Right cardiac atrium (tissue), 5 donors: ENCODE results near the gene DMRTB1. TPM values are rescaled to one million over a fixed set of nuclear protein-coding genes. Genes with fewer than 3 reads are reported as not detected.

Experiments
- ATAC-seq, 2 donors: fragments of 200-7000 bp; cut with Tn5 transposase; one replicate each; pipeline versions ENCODE4 v1.8.0 to v1.9.1; 2020; ENCODE audit warnings: moderate library complexity in 2 of 2, mild to moderate bottlenecking in 1 of 2
- DNase-seq, 3 donors: peaks; one replicate each; pipeline ENCODE4 v3.0.0-alpha.2; 2020
- H3K27ac ChIP-seq: one replicate; pipeline ENCODE4 v1.5.1; 2013; ENCODE audit warnings: mild to moderate bottlenecking, low read length, control low read depth, moderate library complexity
- H3K27me3 ChIP-seq: one replicate; pipeline ENCODE4 v1.6.1; 2013; ENCODE audit not compliant: control insufficient read depth, insufficient read depth
- H3K4me1 ChIP-seq: one replicate; pipeline ENCODE4 v1.6.1; 2013; ENCODE audit warnings: low read length; ENCODE audit not compliant: control insufficient read depth, insufficient read depth
- H3K4me3 ChIP-seq: one replicate; pipeline ENCODE4 v1.5.1; 2013; ENCODE audit warnings: low read length, control low read depth
- H3K9me3 ChIP-seq: one replicate; pipeline ENCODE4 v1.6.1; 2013; ENCODE audit warnings: low read length; ENCODE audit not compliant: control insufficient read depth
- WGBS: extraction: QIAGEN DNeasy Blood & Tissue Kit; methylation state at CpG from one replicate; pipeline ENCODE4 v1.1.7; 2013; 5-methylcytosine and 5-hydroxymethylcytosine counted together
- intact Hi-C, 4 donors: fragments of 100-400 bp; cut with DNase I; formaldehyde crosslinking; loops; one replicate each; pipeline versions ENCODE4 v1.11.0 to v1.14.0; 2022 to 2023
- polyA plus RNA-seq: library from polyadenylated mRNA; stranded (reverse); fragments of 200-250 nt; gene quantifications from one replicate; pipeline ENCODE4 v1.2.3, GENCODE V29; 2013
- total RNA-seq, 4 donors: library from RNA; stranded (reverse); fragmentation: NEBNext Ultra II Directional; extraction: Animal tissue kit (Norgen Biotek cat#: 25700); gene quantifications; one replicate each; pipeline ENCODE4 v1.2.1, GENCODE V29; 2021
- donor health status: healthy with polysubstance abuse.
- donor health status: DM: no; HTN: yes; CAD: no.
- donor health status: DM: no; HTN: no; CAD: no.
- donor health status: DM: no; HTN: yes; CAD: no; lungs with severe emphysema.
- donor health status: DM: yes; HTN: yes; CAD: no.

The DMRTB1 gene
- total and polyA plus RNA-seq, 5 donors, result not detected

DNA sequence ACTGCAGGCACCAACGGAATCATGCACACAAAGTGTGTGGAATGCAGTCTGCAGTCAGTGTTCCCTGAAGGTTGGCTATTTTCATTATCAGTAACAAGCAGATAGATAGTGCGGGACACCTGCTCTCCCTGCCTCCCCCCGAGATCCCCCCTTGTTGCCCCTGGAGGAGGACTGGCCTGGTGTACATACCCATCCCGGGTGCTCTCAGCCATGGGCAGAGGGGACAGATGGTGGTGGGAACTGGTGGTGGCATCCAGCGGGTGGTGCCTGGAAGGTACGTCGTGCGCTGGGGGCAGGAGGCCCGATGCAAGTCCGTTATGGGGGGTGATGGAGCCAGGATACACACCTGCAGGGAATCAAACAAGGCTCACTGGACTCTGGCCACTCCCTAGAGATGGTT, 55.2 kb downstream of the DMRTB1 start:
- ATAC-seq, result no peak
- intact Hi-C loops, result no loop called here

GRCh38 chr1:53516181-53516580, 57.0 kb downstream of the DMRTB1 start:
- Histone ChIP-seq H3K27ac (no peak overlapping the region), H3K4me3 (no peak overlapping the region), H3K27me3 (no peaks in the 10 kb centered on the region), H3K9me3 (no peaks in the 10 kb centered on the region), H3K4me1 (no peaks in the 10 kb centered on the region)
- intact Hi-C loops, result no loop called here
- DNase-seq (peak in 1 of 3 donors; percentile 41), ATAC-seq (no peak)
- 95% methylated on average over 7 of the region's 7 CpGs for WGBS

More for the DNA sequence above, 55.2 kb downstream of the DMRTB1 start:
- H3K9me3 ChIP-seq, result no peaks in the 10 kb centered on the region
- no peak overlapping the region for H3K4me3 ChIP-seq
- no peak overlapping the region for H3K27ac ChIP-seq
- no peaks in the 10 kb centered on the region for H3K27me3 ChIP-seq
- 85% methylated on average over 10 of the region's 10 CpGs for whole genome bisulfite sequencing
- DNase-seq, result peak in 1 of 3 donors; percentile 41
- H3K4me1 ChIP-seq, result no peaks in the 10 kb centered on the region

Other genes with a start within 250 kb of the DMRTB1 start
- 10 to 100 TPM; 44.7 to 57.0 (median 49.3) TPM for gene CZIB, start 238.8 kb upstream of the DMRTB1 start, total RNA-seq
- 63.4 TPM for gene CZIB, start 238.8 kb upstream of the DMRTB1 start, polyA plus RNA-seq
- 10 to 100 TPM; 19.7 to 28.2 (median 24.5) TPM for gene MAGOH, start 220.9 kb upstream of the DMRTB1 start, total RNA-seq
- 59.4 TPM for gene MAGOH, start 220.9 kb upstream of the DMRTB1 start, polyA plus RNA-seq
- 1 to 10 TPM; 1.3 to 2.6 (median 1.9) TPM for gene LRP8, start 131.3 kb upstream of the DMRTB1 start, total RNA-seq
- gene LRP8, start 131.3 kb upstream of the DMRTB1 start, polyA plus RNA-seq, result 0.27 TPM